Activated T-cell treated with anti-CD3 and anti-CD28 coated beads, Interleukin-2, amount 50 U/mL, for 72 hours (primary cell): ENCODE measurements around the gene DNAH8. TPM values are rescaled to one million over a fixed set of nuclear protein-coding genes. Genes with fewer than 3 reads are reported as not detected.

Source experiments
- ATAC-seq, 2 donors: fragments of 150-1000 bp; cut with Tn5 transposase; replicated peaks in 1 of 2; 2 replicates each; pipeline ENCODE4 v1.10.0; 2021; ENCODE audit warnings: moderate library complexity in 2 of 2, mild to moderate bottlenecking in 1 of 2
- DNase-seq, 2 donors: peaks; one replicate each; pipeline ENCODE4 v3.0.0; 2021 to 2022; ENCODE audit warnings: mixed read lengths in 1 of 2
- H3K27ac Mint-ChIP-seq: one replicate; pipeline ENCODE4 v1.8.0; 2022; ENCODE audit warnings: mild to moderate bottlenecking, moderate library complexity, mixed read lengths
- H3K27me3 Mint-ChIP-seq: one replicate; pipeline ENCODE4 v1.8.0; 2022; ENCODE audit warnings: low read depth, mixed read lengths
- H3K36me3 Mint-ChIP-seq, 2 donors: one replicate each; pipeline ENCODE4 v1.8.0; 2022; ENCODE audit warnings: mixed read lengths in 2 of 2, mild to moderate bottlenecking in 1 of 2; ENCODE audit not compliant: insufficient read depth in 2 of 2
- H3K4me1 Mint-ChIP-seq: one replicate; pipeline ENCODE4 v1.8.0; 2022; ENCODE audit warnings: low read depth, mixed read lengths
- H3K4me3 Mint-ChIP-seq, 2 donors: one replicate each; pipeline ENCODE4 v1.8.0; 2022; ENCODE audit warnings: mild to moderate bottlenecking in 2 of 2, mixed read lengths in 2 of 2, moderate library complexity in 2 of 2
- H3K9me3 Mint-ChIP-seq, 2 donors: one replicate each; pipeline ENCODE4 v1.8.0; 2022; ENCODE audit warnings: mixed read lengths in 2 of 2
- total RNA-seq, 2 donors: library from RNA; stranded (reverse); gene quantifications; one replicate each; pipeline ENCODE4 v1.2.3, GENCODE V29; 2022

The DNAH8 gene
- total RNA-seq, 2 donors from 2014 or later: 0.02 to 0.41 TPM

DNA sequence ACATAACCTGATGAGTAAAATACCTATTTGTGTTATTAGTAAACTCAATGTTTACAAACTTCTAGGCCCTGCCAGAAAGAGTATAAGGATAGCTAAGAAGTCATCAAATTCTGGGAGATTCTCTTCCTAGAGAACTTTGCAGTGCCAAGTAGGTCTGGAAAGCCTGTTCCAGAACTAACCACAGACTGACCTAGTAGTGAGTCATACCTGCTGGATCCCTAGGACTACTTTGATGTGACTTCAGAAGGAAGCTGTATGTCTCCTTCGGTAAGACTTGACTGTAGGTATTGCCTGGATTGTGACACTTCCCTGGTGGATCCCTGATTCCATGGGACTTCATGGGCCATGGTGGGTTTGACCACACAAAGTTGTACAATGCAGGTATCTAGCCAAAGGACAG lies 131.7 kb downstream of the DNAH8 start:
- Mint-ChIP-seq H3K36me3 (no peaks in the 10 kb centered on the region), H3K9me3 (no peaks in the 10 kb centered on the region), H3K4me3 (no peak overlapping the region), H3K27me3 (peaks cover 16% of the 10 kb centered on the region), H3K4me1 (peaks cover 5% of the 10 kb centered on the region), H3K27ac (no peak overlapping the region)
- ATAC-seq (no peak), DNase-seq (no peak)

DNA sequence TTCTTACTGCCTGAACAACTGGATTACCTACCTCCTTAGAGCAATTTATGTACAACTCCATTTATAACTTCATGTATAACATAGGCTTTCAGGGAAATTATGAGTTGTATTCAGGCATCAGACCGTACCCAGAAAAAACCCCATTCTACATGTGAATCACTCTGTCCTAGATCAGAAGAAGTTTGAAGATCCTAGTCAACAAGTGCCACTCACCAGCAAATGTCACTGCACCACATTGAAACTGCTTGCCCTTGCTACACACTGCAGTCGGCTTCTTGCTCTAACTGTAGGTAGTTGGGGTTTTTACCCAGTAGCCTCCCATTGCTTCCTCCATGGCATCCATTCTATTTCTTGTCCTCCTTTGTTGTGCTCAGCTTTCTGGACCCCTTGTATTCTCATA lies 132.4 kb downstream of the DNAH8 start:
- peak; percentile 14 to 23 for DNase-seq
- H3K36me3 Mint-ChIP-seq: no peaks in the 10 kb centered on the region
- peak overlapping the region in 1 of 2 donors; percentile 33 for H3K4me3 Mint-ChIP-seq
- peaks cover 22% of the 10 kb centered on the region for H3K27me3 Mint-ChIP-seq
- H3K4me1 Mint-ChIP-seq: peaks cover 5% of the 10 kb centered on the region
- no peak overlapping the region for H3K27ac Mint-ChIP-seq
- peak; percentile 89 to 92 for ATAC-seq
- no peaks in the 10 kb centered on the region for H3K9me3 Mint-ChIP-seq

DNA sequence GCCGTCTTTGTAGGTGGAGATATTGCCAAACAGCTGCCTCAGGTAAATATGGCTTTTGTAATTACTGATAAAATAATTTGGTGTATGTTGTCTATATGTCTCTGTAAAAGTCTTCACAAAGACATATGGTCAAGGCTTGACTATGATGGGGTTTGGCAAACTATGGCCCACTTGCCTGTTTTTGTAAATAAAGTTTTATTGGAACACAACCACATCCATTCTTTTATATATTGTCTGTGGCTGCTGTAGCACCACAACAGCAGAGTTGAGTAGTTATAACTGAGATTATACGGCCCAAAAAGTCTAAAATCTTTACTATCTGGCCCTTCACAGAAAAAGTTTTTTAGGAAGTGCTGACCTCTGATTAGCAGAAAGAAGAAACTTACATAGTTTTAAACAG lies 133.6 kb downstream of the DNAH8 start:
- peaks cover 24% of the 10 kb centered on the region for H3K27me3 Mint-ChIP-seq
- no peak for ATAC-seq
- H3K9me3 Mint-ChIP-seq: no peaks in the 10 kb centered on the region
- DNase-seq: no peak
- H3K27ac Mint-ChIP-seq: no peak overlapping the region
- H3K36me3 Mint-ChIP-seq: no peaks in the 10 kb centered on the region
- H3K4me1 Mint-ChIP-seq: peaks cover 5% of the 10 kb centered on the region
- no peak overlapping the region for H3K4me3 Mint-ChIP-seq

GRCh38 chr6:38852215-38852614 lies 137.1 kb downstream of the DNAH8 start:
- H3K4me1 Mint-ChIP-seq: peaks cover 2% of the 10 kb centered on the region
- H3K27ac Mint-ChIP-seq: no peak overlapping the region
- H3K36me3 Mint-ChIP-seq: no peaks in the 10 kb centered on the region
- DNase-seq: no peak
- H3K27me3 Mint-ChIP-seq: peaks cover 32% of the 10 kb centered on the region
- ATAC-seq: no peak
- no peak overlapping the region for H3K4me3 Mint-ChIP-seq
- no peaks in the 10 kb centered on the region for H3K9me3 Mint-ChIP-seq

- no peaks in the 10 kb centered on the region for H3K9me3 Mint-ChIP-seq
- H3K27ac Mint-ChIP-seq: no peak overlapping the region
- peaks cover 31% of the 10 kb centered on the region for H3K27me3 Mint-ChIP-seq
- H3K4me3 Mint-ChIP-seq: no peak overlapping the region
- no peaks in the 10 kb centered on the region for H3K36me3 Mint-ChIP-seq
- no peak for ATAC-seq
- no peak for DNase-seq
- no peaks in the 10 kb centered on the region for H3K4me1 Mint-ChIP-seq
Measured at GRCh38 chr6:38853236-38853635, 138.1 kb downstream of the DNAH8 start.

GRCh38 chr6:38856492-38856891 lies 141.4 kb downstream of the DNAH8 start:
- DNase-seq (no peak), ATAC-seq (no peak)
- no peak overlapping the region for H3K4me3 Mint-ChIP-seq
- H3K9me3 Mint-ChIP-seq: no peaks in the 10 kb centered on the region
- no peak overlapping the region for H3K27ac Mint-ChIP-seq
- H3K4me1 Mint-ChIP-seq: no peaks in the 10 kb centered on the region
- H3K36me3 Mint-ChIP-seq: no peaks in the 10 kb centered on the region
- H3K27me3 Mint-ChIP-seq: peaks cover 23% of the 10 kb centered on the region

GRCh38 chr6:38857815-38858214 lies 142.7 kb downstream of the DNAH8 start:
- ATAC-seq (no peak), DNase-seq (no peak)
- H3K4me1 Mint-ChIP-seq: no peaks in the 10 kb centered on the region
- no peaks in the 10 kb centered on the region for H3K9me3 Mint-ChIP-seq
- H3K27me3 Mint-ChIP-seq: peaks cover 12% of the 10 kb centered on the region
- no peaks in the 10 kb centered on the region for H3K36me3 Mint-ChIP-seq
- H3K27ac Mint-ChIP-seq: no peak overlapping the region
- no peak overlapping the region for H3K4me3 Mint-ChIP-seq

GRCh38 chr6:38860041-38860440 lies 144.9 kb downstream of the DNAH8 start:
- Mint-ChIP-seq H3K36me3 (no peaks in the 10 kb centered on the region), H3K4me1 (no peaks in the 10 kb centered on the region), H3K4me3 (no peak overlapping the region), H3K27me3 (peaks cover 12% of the 10 kb centered on the region), H3K27ac (no peak overlapping the region), H3K9me3 (no peaks in the 10 kb centered on the region)
- DNase-seq (no peak), ATAC-seq (no peak)

DNA sequence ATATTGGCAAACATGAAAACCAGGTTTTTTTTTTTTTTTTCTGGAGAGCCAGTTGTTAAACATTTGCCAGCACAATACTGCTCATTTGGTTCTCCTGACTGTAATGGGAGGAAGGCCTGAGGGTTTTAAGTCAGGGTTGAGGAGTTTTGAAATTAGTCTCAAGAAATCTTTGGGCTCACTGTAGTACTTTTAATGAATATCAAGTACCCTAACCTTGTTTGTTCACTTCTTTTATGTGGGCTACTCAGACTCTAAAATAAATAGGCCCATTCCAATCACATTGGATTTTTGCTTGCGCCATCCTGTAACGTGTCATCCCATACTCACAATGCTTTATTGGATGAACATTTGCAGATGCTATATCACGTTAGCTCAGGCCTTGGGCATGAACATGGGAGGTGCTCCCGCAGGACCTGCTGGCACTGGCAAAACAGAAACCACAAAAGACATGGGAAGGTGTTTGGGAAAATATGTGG lies 146.9 kb downstream of the DNAH8 start:
- no peaks in the 10 kb centered on the region for H3K27me3 Mint-ChIP-seq
- ATAC-seq: no peak
- no peaks in the 10 kb centered on the region for H3K36me3 Mint-ChIP-seq
- H3K4me1 Mint-ChIP-seq: no peaks in the 10 kb centered on the region
- no peak overlapping the region for H3K4me3 Mint-ChIP-seq
- H3K9me3 Mint-ChIP-seq: no peaks in the 10 kb centered on the region
- DNase-seq: no peak
- H3K27ac Mint-ChIP-seq: no peak overlapping the region

GRCh38 chr6:38865521-38866174 lies 150.5 kb downstream of the DNAH8 start:
- Mint-ChIP-seq H3K27ac (no peak overlapping the region), H3K4me3 (no peak overlapping the region), H3K27me3 (peaks cover 16% of the 10 kb centered on the region), H3K4me1 (no peaks in the 10 kb centered on the region), H3K9me3 (no peaks in the 10 kb centered on the region), H3K36me3 (no peaks in the 10 kb centered on the region)
- DNase-seq (no peak), ATAC-seq (no peak)

- H3K4me1 Mint-ChIP-seq: peaks cover 7% of the 10 kb centered on the region
- no peak for DNase-seq
Measured at GRCh38 chr6:38867726-38868125, 152.6 kb downstream of the DNAH8 start.

DNA sequence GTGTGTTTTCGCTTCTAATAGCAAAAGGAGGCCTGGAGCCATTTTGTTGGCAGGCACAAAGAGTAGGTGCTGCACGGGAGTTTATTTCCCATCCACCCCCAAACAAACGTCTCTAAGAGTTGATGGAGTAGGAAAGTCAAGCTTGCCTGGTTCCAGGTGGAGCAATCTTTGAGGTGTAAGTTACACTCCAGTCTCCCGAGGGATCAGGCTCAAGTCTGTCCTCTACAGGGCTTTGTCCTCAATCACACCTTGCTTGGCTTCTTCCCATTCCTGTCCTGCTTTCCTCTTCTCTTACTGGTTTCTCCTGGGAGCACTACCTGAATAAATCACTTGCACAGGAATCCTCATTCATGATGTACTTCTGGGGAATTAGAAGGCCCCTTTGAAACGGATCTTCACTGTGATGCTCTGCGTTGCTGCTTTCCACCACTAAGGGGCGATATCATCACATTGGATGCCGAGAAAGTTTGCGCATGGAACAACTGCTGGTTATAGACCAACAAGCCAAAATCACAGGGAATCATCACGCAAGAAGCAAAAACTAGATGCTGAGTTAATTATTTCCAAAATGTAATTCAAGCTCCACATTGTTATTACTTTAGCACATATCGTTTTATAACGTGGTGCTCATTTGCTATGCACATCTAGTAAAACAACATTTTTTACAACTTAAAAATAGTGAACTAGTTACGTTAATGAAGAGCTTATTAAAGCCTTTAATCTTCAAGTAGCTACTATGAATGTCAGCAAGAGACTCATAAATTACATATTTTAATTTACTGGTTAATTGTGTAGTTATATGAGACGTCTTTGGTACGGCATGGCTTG lies 156.8 kb downstream of the DNAH8 start:
- Mint-ChIP-seq H3K9me3 (no peaks in the 10 kb centered on the region), H3K27me3 (peaks cover 16% of the 10 kb centered on the region), H3K27ac (no peak overlapping the region), H3K36me3 (no peaks in the 10 kb centered on the region), H3K4me1 (peaks cover 32% of the 10 kb centered on the region), H3K4me3 (no peak overlapping the region)
- ATAC-seq (peak in 1 of 2 donors; percentile 51), DNase-seq (peak; percentile 49 to 64)

More at GRCh38 chr6:38867726-38868125, 152.6 kb downstream of the DNAH8 start:
- ATAC-seq: no peak
- Mint-ChIP-seq H3K9me3 (no peaks in the 10 kb centered on the region), H3K27me3 (peaks cover 16% of the 10 kb centered on the region), H3K27ac (no peak overlapping the region), H3K4me3 (no peak overlapping the region), H3K36me3 (no peaks in the 10 kb centered on the region)

GRCh38 chr6:38873001-38873400 lies 157.9 kb downstream of the DNAH8 start:
- H3K27ac Mint-ChIP-seq: no peak overlapping the region
- H3K36me3 Mint-ChIP-seq: peaks cover 0 to 2% of the 10 kb centered on the region in 2 donors
- no peak for DNase-seq

More at GRCh38 chr6:38873001-38873400, 157.9 kb downstream of the DNAH8 start:
- peak overlapping the region in 1 of 2 donors; percentile 6 for H3K4me3 Mint-ChIP-seq
- H3K9me3 Mint-ChIP-seq: no peaks in the 10 kb centered on the region
- peaks cover 32% of the 10 kb centered on the region for H3K4me1 Mint-ChIP-seq
- peaks cover 16% of the 10 kb centered on the region for H3K27me3 Mint-ChIP-seq
- ATAC-seq: no peak
